ENCODE results near the gene HHATL. TPM values are rescaled to one million over a fixed set of nuclear protein-coding genes. Genes with fewer than 3 reads are reported as not detected.

HHATL gene
- total and polyA plus RNA-seq, 4 donors, result 1.4 to 1.5 TPM; not detected in 2

DNA sequence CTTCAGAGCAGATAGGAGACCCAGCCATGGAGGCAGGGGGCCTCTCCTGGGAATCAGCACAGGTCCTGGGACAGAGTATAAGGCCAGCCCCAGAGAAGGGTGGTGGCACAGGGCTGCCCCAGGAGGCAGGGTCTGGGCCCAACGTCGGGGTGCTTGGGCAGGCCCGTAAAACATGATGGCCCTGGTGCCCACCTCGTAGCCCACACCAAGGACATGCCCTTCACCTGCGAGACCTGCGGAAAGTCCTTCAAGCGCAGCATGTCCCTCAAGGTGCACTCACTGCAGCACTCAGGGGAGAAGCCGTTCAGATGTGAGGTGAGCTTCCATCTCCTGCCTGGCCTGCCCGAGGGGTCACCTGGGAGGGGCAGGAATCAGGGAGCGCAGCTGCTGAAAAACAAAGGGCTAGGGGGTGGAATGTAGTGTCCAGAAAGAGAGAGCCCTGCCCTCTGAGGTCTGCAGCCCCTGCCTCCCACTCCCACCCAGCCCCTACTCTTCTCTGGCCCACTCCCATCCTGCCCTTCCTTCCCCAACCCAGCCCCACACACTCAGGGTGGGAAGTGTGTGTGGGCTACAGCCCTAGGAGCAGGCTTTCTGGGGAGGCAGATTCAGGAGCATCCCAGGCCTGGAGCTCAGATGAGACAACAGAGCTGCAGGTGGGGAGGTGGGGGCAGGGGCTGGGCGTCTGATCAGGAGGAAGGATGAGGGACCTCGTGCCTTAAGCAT is 39.6 kb downstream of the HHATL start:
- H3K4me3 ChIP-seq (ENCODE audit: low read length in 2 of 2), result no peak overlapping the region
- DNase-seq (no peak), ATAC-seq (ENCODE audit: low FRiP score) (no peak)
- 74 to 83% methylated on average over 11 to 12 of the region's 12 CpGs for WGBS, 2 donors
- peaks cover 0 to 2% of the 10 kb centered on the region in 2 donors for H3K36me3 ChIP-seq (ENCODE audit: control insufficient read depth in 1 of 2, insufficient read depth in 2 of 2, low read length in 1 of 2)
- H3K27me3 ChIP-seq (ENCODE audit: control insufficient read depth in 1 of 2, insufficient read depth in 2 of 2, low read length in 1 of 2), result no peaks in the 10 kb centered on the region
- H3K9me3 ChIP-seq (ENCODE audit: control insufficient read depth, low read length), result no peaks in the 10 kb centered on the region
- H3K4me1 ChIP-seq (ENCODE audit: control insufficient read depth in 1 of 2, insufficient read depth in 2 of 2, low read length in 2 of 2), result peaks cover 0 to 2% of the 10 kb centered on the region in 2 donors
- intact Hi-C loops (cut with DNase I), result no loop called here
- no peak overlapping the region for H3K27ac ChIP-seq (ENCODE audit: low read depth in 1 of 2, low read length in 2 of 2)

DNA sequence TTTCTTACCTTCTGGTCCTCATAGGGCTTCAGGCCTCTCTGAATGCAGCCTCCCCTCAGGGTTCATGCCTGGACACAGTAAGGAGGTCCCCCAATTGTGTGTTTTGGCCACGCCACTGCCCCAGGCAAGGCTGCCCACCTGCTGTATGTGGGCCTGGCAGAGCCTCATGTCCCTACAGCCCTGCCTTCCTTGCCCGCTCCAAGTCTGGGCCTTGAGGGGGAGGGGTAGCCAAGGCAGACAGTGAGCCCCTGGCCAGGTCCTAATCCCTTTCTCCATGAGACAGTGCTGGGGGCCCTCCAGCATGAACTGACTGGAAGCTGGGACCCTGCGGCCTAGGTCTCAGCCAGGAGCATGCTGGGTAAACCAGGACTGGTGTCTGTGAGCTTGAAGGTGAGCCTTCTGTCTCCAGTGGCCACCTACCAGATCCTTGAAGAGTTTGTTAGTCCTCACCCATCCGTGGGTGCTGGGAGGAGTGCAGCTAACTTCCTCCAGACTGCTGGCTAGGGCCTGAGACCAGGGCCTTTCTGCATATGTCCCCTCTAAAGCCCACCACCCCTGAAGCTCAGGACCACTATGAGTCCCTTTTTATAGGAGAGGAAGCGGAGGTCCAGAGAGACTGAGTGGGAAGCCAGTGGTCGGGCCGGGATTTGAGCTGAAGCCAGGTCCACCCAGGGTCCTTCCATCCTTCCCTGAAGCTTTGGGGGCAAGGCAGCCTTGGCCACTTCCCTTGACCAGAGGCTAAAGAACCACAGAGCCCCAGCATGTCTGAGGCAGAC is 40.4 kb downstream of the HHATL start:
- Histone ChIP-seq H3K9me3 (ENCODE audit: control insufficient read depth, low read length) (no peaks in the 10 kb centered on the region), H3K36me3 (ENCODE audit: control insufficient read depth in 1 of 2, insufficient read depth in 2 of 2, low read length in 1 of 2) (peaks cover 0 to 2% of the 10 kb centered on the region in 2 donors), H3K4me1 (ENCODE audit: control insufficient read depth in 1 of 2, insufficient read depth in 2 of 2, low read length in 2 of 2) (peaks cover 0 to under 1% of the 10 kb centered on the region in 2 donors), H3K27ac (ENCODE audit: low read depth in 1 of 2, low read length in 2 of 2) (no peak overlapping the region), H3K4me3 (ENCODE audit: low read length in 2 of 2) (no peak overlapping the region), H3K27me3 (ENCODE audit: control insufficient read depth in 1 of 2, insufficient read depth in 2 of 2, low read length in 1 of 2) (no peaks in the 10 kb centered on the region)
- ATAC-seq (ENCODE audit: low FRiP score), result no peak
- intact Hi-C loops (cut with DNase I), result no loop called here
- 56 to 68% methylated on average over 7 of the region's 7 CpGs for WGBS, 2 donors
- DNase-seq, result no peak

DNA sequence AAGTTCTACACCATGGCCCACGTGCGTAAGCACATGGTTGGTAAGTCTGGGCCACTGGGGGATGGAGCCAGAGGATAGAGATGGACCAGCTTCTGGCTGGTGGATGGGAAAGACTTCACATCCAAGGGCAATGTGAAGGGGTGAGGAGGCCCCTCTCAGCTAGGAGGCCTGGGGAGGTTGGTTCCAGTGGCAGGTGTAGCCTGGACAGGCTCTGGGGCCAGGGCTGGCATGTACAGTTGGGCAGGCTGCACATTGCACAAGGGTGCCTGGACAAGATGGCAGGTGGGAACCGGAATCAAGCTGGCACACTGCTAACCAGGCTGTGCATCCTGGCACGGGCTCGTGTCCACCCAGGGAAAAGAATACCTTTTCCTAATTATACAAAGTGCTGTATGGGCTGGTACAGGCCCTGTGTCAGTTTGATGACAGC is 41.0 kb downstream of the HHATL start:
- Histone ChIP-seq H3K27ac (ENCODE audit: low read depth in 1 of 2, low read length in 2 of 2) (no peak overlapping the region), H3K27me3 (ENCODE audit: control insufficient read depth in 1 of 2, insufficient read depth in 2 of 2, low read length in 1 of 2) (no peaks in the 10 kb centered on the region), H3K4me1 (ENCODE audit: control insufficient read depth in 1 of 2, insufficient read depth in 2 of 2, low read length in 2 of 2) (no peaks in the 10 kb centered on the region), H3K9me3 (ENCODE audit: control insufficient read depth, low read length) (no peaks in the 10 kb centered on the region), H3K4me3 (ENCODE audit: low read length in 2 of 2) (no peak overlapping the region), H3K36me3 (ENCODE audit: control insufficient read depth in 1 of 2, insufficient read depth in 2 of 2, low read length in 1 of 2) (peaks cover 0 to 2% of the 10 kb centered on the region in 2 donors)
- no peak for DNase-seq
- intact Hi-C loops (cut with DNase I), result no loop called here
- 72 to 77% methylated on average over 5 of the region's 5 CpGs for WGBS, 2 donors
- ATAC-seq (ENCODE audit: low FRiP score), result no peak

DNA sequence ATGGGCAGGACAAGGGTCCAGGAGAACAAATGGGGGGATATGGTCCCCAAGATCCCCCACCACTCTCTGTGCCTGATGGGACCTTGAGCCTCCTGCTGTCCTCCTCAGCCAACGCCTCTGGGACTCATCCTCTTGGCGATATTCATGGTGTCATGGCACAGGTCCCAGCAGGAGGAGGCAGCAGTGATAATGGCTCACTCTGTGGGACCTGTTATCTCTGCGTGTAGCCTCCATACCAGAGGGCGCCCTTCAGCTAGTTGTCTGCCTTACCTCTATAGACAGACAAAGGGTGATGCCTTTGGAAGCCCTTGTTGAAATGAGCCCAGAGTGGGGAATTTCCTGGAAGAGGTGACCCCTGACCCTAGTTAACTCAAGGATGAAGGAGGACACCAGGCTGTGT is 41.7 kb downstream of the HHATL start:
- intact Hi-C loops (cut with DNase I), result no loop called here
- WGBS, 2 donors, result 79 to 81% methylated on average over 4 of the region's 4 CpGs
- DNase-seq (no peak), ATAC-seq (ENCODE audit: low FRiP score) (no peak)
- Histone ChIP-seq H3K9me3 (ENCODE audit: control insufficient read depth, low read length) (no peaks in the 10 kb centered on the region), H3K27me3 (ENCODE audit: control insufficient read depth in 1 of 2, insufficient read depth in 2 of 2, low read length in 1 of 2) (no peaks in the 10 kb centered on the region), H3K4me1 (ENCODE audit: control insufficient read depth in 1 of 2, insufficient read depth in 2 of 2, low read length in 2 of 2) (no peaks in the 10 kb centered on the region), H3K36me3 (ENCODE audit: control insufficient read depth in 1 of 2, insufficient read depth in 2 of 2, low read length in 1 of 2) (peaks cover 0 to 2% of the 10 kb centered on the region in 2 donors), H3K4me3 (ENCODE audit: low read length in 2 of 2) (no peak overlapping the region), H3K27ac (ENCODE audit: low read depth in 1 of 2, low read length in 2 of 2) (no peak overlapping the region)

DNA sequence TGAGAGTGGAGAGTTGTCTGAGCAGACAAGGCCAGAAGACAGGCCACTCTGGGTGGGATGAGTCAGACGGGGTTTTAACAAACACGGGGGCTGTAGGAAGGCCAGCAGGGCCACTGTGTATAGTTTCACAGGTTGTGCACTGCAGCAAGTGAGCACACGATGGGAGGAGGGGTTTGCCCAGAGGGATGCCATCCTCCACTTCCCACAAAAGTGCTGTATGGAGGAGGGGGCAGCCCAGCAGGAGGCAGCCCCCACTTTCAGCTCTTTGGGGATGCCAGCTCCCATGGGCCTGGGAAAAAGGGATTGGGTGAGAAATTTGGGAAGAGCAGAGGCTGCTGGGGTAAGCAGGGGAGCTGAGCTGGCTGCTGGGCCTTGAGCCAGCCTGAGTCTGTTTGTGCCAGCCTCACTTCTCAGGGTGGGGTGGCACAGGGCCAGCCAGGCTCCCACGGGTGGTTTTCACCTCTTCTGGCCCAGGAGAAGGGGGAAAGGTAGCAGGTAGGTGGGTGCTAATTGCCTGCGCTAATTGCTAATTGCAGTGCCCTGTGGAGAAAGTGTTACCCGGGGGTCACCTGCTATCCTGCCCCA is 42.4 kb downstream of the HHATL start:
- ATAC-seq (ENCODE audit: low FRiP score) (no peak), DNase-seq (peak in 1 of 2 donors; percentile 55)
- intact Hi-C loops (cut with DNase I), result no loop called here
- H3K4me3 ChIP-seq (ENCODE audit: low read length in 2 of 2), result no peak overlapping the region
- H3K4me1 ChIP-seq (ENCODE audit: control insufficient read depth in 1 of 2, insufficient read depth in 2 of 2, low read length in 2 of 2), result no peaks in the 10 kb centered on the region
- no peaks in the 10 kb centered on the region for H3K9me3 ChIP-seq (ENCODE audit: control insufficient read depth, low read length)
- H3K36me3 ChIP-seq (ENCODE audit: control insufficient read depth in 1 of 2, insufficient read depth in 2 of 2, low read length in 1 of 2), result peaks cover 0 to 2% of the 10 kb centered on the region in 2 donors
- H3K27me3 ChIP-seq (ENCODE audit: control insufficient read depth in 1 of 2, insufficient read depth in 2 of 2, low read length in 1 of 2), result no peaks in the 10 kb centered on the region
- 31 to 36% methylated on average over 6 of the region's 6 CpGs for WGBS, 2 donors
- H3K27ac ChIP-seq (ENCODE audit: low read depth in 1 of 2, low read length in 2 of 2), result peak overlapping the region in 1 of 2 donors; percentile 6

DNA sequence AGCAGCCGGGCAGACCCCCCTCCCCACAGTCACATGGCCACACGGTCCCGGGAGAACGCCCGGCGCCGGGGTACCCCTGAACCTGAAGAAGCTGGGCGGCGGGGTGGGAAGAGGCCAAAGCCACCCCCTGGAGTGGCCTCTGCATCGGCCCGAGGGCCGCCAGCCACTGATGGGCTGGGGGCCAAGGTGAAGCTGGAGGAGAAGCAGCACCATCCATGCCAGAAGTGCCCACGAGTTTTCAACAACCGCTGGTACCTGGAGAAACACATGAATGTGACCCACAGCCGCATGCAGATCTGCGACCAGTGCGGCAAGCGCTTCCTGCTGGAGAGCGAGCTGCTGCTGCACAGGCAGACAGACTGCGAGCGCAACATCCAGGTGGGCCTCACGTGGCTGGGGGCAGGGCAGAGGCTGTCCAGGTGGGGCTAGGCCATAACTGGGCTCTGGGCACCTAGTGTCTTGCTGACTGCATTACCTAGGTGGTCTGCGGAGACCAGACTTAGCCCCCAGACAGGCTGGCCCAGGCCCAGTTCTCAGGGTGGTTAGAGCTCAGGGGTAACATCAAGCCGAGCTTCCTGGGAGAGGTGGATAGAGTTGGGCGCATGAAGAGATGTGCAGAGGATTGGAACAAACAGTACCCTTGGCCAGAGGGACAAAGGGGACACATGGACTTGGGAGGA is 43.0 kb downstream of the HHATL start:
- intact Hi-C loops (cut with DNase I), result no loop called here
- Histone ChIP-seq H3K4me1 (ENCODE audit: control insufficient read depth in 1 of 2, insufficient read depth in 2 of 2, low read length in 2 of 2) (no peaks in the 10 kb centered on the region), H3K27me3 (ENCODE audit: control insufficient read depth in 1 of 2, insufficient read depth in 2 of 2, low read length in 1 of 2) (no peaks in the 10 kb centered on the region), H3K27ac (ENCODE audit: low read depth in 1 of 2, low read length in 2 of 2) (peak overlapping the region in 1 of 2 donors; percentile 2), H3K4me3 (ENCODE audit: low read length in 2 of 2) (no peak overlapping the region), H3K36me3 (ENCODE audit: control insufficient read depth in 1 of 2, insufficient read depth in 2 of 2, low read length in 1 of 2) (peaks cover 0 to 2% of the 10 kb centered on the region in 2 donors), H3K9me3 (ENCODE audit: control insufficient read depth, low read length) (no peaks in the 10 kb centered on the region)
- no peak for DNase-seq
- WGBS, 2 donors, result 55 to 62% methylated on average over 22 to 25 of the region's 25 CpGs
- no peak for ATAC-seq (ENCODE audit: low FRiP score)

DNA sequence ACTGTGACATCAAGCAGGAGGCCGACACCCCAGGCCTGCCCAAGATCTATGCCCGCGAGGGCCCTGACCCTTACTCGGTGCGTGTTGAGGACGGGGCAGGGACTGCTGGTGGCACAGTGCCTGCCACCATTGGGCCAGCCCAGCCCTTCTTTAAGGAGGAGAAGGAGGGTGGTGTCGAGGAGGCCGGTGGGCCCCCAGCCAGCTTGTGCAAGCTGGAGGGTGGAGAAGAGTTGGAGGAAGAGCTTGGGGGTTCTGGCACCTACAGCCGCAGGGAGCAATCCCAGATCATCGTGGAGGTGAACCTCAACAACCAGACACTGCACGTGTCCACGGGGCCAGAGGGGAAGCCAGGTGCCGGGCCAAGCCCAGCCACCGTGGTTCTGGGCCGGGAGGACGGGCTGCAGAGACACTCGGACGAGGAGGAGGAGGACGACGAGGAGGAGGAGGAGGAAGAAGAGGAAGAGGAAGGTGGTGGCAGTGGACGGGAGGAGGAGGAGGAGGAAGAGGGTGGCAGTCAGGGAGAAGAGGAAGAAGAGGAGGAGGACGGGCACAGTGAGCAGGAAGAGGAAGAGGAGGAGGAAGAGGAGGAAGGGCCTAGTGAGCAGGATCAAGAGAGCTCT is 43.7 kb downstream of the HHATL start:
- no peak for ATAC-seq (ENCODE audit: low FRiP score)
- H3K36me3 ChIP-seq (ENCODE audit: control insufficient read depth in 1 of 2, insufficient read depth in 2 of 2, low read length in 1 of 2), result peaks cover 0 to 2% of the 10 kb centered on the region in 2 donors
- H3K27me3 ChIP-seq (ENCODE audit: control insufficient read depth in 1 of 2, insufficient read depth in 2 of 2, low read length in 1 of 2), result no peaks in the 10 kb centered on the region
- no peak overlapping the region for H3K27ac ChIP-seq (ENCODE audit: low read depth in 1 of 2, low read length in 2 of 2)
- H3K4me1 ChIP-seq (ENCODE audit: control insufficient read depth in 1 of 2, insufficient read depth in 2 of 2, low read length in 2 of 2), result no peaks in the 10 kb centered on the region
- peak in 1 of 2 donors; percentile 47 for DNase-seq
- 51 to 57% methylated on average over 22 of the region's 22 CpGs for WGBS, 2 donors
- no peaks in the 10 kb centered on the region for H3K9me3 ChIP-seq (ENCODE audit: control insufficient read depth, low read length)
- intact Hi-C loops (cut with DNase I), result no loop called here
- H3K4me3 ChIP-seq (ENCODE audit: low read length in 2 of 2), result no peak overlapping the region

DNA sequence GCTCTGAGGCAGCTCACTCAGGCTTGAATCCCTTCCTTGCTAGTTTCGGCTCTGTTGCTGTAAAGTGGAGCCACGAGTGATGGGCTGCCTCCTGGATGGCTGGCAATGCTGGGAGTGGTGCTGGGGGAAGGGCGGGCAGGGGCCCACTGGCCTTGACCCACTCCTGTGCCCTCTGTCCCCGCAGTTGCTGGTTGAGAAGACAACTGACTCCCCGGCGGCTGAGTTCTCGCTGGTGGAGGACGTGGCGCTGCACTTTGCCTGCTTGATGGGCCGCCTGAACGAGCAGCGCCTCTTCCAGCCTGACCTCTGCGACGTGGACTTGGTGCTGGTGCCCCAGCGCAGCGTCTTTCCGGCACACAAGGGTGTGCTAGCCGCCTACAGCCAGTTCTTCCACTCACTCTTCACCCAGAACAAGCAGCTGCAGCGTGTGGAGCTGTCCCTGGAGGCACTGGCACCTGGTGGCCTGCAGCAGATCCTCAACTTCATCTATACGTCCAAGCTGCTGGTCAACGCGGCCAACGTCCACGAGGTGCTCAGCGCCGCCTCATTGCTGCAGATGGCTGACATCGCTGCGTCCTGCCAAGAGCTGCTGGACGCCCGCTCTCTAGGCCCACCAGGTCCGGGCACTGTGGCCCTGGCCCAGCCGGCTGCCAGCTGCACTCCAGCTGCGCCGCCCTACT is 44.4 kb downstream of the HHATL start:
- no peak for ATAC-seq (ENCODE audit: low FRiP score)
- 83 to 85% methylated on average over 34 of the region's 34 CpGs for WGBS, 2 donors
- H3K36me3 ChIP-seq (ENCODE audit: control insufficient read depth in 1 of 2, insufficient read depth in 2 of 2, low read length in 1 of 2), result peaks cover 0 to 2% of the 10 kb centered on the region in 2 donors
- no peaks in the 10 kb centered on the region for H3K4me1 ChIP-seq (ENCODE audit: control insufficient read depth in 1 of 2, insufficient read depth in 2 of 2, low read length in 2 of 2)
- no peak for DNase-seq
- no peak overlapping the region for H3K4me3 ChIP-seq (ENCODE audit: low read length in 2 of 2)
- intact Hi-C loops (cut with DNase I), result no loop called here
- no peaks in the 10 kb centered on the region for H3K27me3 ChIP-seq (ENCODE audit: control insufficient read depth in 1 of 2, insufficient read depth in 2 of 2, low read length in 1 of 2)
- no peak overlapping the region for H3K27ac ChIP-seq (ENCODE audit: low read depth in 1 of 2, low read length in 2 of 2)
- no peaks in the 10 kb centered on the region for H3K9me3 ChIP-seq (ENCODE audit: control insufficient read depth, low read length)

All from aorta (tissue), 5 donors.